Neural cell (in vitro differentiated cells): ENCODE results near the gene CPSF7.

ENCODE experiments used
- EP300 ChIP-seq: fragments of 450-650 bp; conservative IDR thresholded peaks from 2 replicates; pipeline ENCODE4 v1.6.1; 2014; ENCODE audit warnings: antibody characterized with exemption, mild to moderate bottlenecking, moderate library complexity; ENCODE audit not compliant: poor library complexity, severe bottlenecking
- EZH2 ChIP-seq: fragments of 200-600, 300-800 bp; shearing (Covaris generic), sonication (generic); IDR thresholded peaks from 2 replicates; pipeline ENCODE4 v1.6.1; 2014; ENCODE audit warnings: antibody characterized with exemption, low read length, borderline replicate concordance, mild to moderate bottlenecking; ENCODE audit not compliant: insufficient read depth, poor library complexity, severe bottlenecking
- MXI1 ChIP-seq: fragments of 450-650 bp; conservative IDR thresholded peaks from 2 replicates; pipeline ENCODE4 v1.6.1; 2014; ENCODE audit warnings: antibody characterized with exemption, mild to moderate bottlenecking; ENCODE audit not compliant: poor library complexity, severe bottlenecking
- POLR2AphosphoS5 ChIP-seq: IDR thresholded peaks from 2 replicates; pipeline ENCODE4 v1.6.1; 2012
- RAD21 ChIP-seq: fragments of 450-650 bp; conservative IDR thresholded peaks from 2 replicates; pipeline ENCODE4 v1.6.1; 2014; ENCODE audit warnings: antibody characterized with exemption, mild to moderate bottlenecking, moderate library complexity
- SMC3 ChIP-seq: fragments of 450-650 bp; conservative IDR thresholded peaks from 2 replicates; pipeline ENCODE4 v1.6.1; 2014; ENCODE audit warnings: antibody characterized with exemption, mild to moderate bottlenecking, moderate library complexity; ENCODE audit not compliant: poor library complexity
- TAF1 ChIP-seq: IDR thresholded peaks from 2 replicates; pipeline ENCODE4 v1.6.1; 2012; ENCODE audit warnings: low read depth
- TF ChIP-seq, protein P1 (sequence below): fragments of 450-650 bp; IDR thresholded peaks from 2 replicates; pipeline ENCODE4 v1.5.1; 2014; ENCODE audit warnings: antibody characterized with exemption, mild to moderate bottlenecking, moderate library complexity; ENCODE audit not compliant: poor library complexity, severe bottlenecking
- TF ChIP-seq, protein P2 (sequence below): IDR thresholded peaks from 2 replicates; pipeline ENCODE4 v1.6.1; 2012; ENCODE audit warnings: borderline replicate concordance

DNA sequence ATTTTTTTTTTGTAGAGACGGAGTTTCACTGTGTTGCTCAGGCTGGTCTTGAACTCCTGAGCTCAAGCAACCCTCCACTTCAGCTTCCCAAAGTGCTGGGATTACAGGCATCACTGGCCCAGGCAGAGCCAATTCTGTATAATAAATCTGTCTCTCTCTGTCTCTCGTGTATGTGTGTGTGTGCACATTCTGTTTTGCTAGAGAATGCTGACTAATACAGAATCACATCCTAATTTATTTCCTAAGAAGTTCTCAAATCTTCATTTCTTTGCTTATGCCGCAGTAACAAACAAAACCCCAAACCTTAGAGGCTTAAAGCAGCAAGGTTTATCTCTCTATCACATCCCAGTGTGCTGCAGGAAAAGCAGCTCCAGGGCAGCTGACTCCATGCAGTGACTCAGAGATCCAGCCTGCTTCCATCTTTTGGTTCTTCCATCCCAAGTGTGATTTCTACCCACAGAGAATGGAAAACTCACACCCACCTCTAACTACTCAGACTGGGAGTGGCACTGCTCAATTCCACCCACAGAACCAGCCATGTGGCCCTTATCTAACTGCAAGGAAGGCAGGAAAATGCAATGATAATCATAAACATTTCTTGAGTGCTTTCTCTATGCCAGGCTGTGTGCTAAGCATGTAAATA, 43.7 kb upstream of the CPSF7 start:
- TF ChIP-seq, protein P1, sequence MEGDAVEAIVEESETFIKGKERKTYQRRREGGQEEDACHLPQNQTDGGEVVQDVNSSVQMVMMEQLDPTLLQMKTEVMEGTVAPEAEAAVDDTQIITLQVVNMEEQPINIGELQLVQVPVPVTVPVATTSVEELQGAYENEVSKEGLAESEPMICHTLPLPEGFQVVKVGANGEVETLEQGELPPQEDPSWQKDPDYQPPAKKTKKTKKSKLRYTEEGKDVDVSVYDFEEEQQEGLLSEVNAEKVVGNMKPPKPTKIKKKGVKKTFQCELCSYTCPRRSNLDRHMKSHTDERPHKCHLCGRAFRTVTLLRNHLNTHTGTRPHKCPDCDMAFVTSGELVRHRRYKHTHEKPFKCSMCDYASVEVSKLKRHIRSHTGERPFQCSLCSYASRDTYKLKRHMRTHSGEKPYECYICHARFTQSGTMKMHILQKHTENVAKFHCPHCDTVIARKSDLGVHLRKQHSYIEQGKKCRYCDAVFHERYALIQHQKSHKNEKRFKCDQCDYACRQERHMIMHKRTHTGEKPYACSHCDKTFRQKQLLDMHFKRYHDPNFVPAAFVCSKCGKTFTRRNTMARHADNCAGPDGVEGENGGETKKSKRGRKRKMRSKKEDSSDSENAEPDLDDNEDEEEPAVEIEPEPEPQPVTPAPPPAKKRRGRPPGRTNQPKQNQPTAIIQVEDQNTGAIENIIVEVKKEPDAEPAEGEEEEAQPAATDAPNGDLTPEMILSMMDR, result no peak
- TF ChIP-seq SMC3 (no peak), EZH2 (no peak), EP300 (no peak), POLR2AphosphoS5 (no peak), RAD21 (no peak), MXI1 (no peak), TAF1 (no peak)
- TF ChIP-seq, protein P2, sequence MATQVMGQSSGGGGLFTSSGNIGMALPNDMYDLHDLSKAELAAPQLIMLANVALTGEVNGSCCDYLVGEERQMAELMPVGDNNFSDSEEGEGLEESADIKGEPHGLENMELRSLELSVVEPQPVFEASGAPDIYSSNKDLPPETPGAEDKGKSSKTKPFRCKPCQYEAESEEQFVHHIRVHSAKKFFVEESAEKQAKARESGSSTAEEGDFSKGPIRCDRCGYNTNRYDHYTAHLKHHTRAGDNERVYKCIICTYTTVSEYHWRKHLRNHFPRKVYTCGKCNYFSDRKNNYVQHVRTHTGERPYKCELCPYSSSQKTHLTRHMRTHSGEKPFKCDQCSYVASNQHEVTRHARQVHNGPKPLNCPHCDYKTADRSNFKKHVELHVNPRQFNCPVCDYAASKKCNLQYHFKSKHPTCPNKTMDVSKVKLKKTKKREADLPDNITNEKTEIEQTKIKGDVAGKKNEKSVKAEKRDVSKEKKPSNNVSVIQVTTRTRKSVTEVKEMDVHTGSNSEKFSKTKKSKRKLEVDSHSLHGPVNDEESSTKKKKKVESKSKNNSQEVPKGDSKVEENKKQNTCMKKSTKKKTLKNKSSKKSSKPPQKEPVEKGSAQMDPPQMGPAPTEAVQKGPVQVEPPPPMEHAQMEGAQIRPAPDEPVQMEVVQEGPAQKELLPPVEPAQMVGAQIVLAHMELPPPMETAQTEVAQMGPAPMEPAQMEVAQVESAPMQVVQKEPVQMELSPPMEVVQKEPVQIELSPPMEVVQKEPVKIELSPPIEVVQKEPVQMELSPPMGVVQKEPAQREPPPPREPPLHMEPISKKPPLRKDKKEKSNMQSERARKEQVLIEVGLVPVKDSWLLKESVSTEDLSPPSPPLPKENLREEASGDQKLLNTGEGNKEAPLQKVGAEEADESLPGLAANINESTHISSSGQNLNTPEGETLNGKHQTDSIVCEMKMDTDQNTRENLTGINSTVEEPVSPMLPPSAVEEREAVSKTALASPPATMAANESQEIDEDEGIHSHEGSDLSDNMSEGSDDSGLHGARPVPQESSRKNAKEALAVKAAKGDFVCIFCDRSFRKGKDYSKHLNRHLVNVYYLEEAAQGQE, result no peak
